K562 (cell line): ENCODE results near the gene SLC2A4RG. TPM values are rescaled to one million over a fixed set of nuclear protein-coding genes. Genes with fewer than 3 reads are reported as not detected.

Experiments
- FOXJ3 ChIP-seq: sonication (generic); formaldehyde crosslinking; IDR thresholded peaks from 2 replicates; pipeline ENCODE4 v1.4.0; 2020; ENCODE audit warnings: mild to moderate bottlenecking, missing genetic modification reagents
- KLF16 ChIP-seq: IDR thresholded peaks from 2 replicates; pipeline ENCODE4 v1.6.1; 2016; ENCODE audit warnings: antibody characterized with exemption
- NCOA6 ChIP-seq: fragments of 450-650 bp; IDR thresholded peaks from 2 replicates; pipeline ENCODE4 v1.6.1; 2017; ENCODE audit warnings: mild to moderate bottlenecking
- PKNOX1 ChIP-seq: fragments of 450-650 bp; IDR thresholded peaks from 2 replicates; pipeline ENCODE4 v1.6.1; 2016
- REST ChIP-seq, 2 experiments: fragments of 450-650 bp; formaldehyde crosslinking in 1 of 2; IDR thresholded peaks; 2 replicates each; pipeline versions ENCODE4 v1.4.0 to v1.6.1; 2014 to 2020; ENCODE audit warnings: mild to moderate bottlenecking in 2 of 2, borderline replicate concordance in 1 of 2, low read depth in 1 of 2
- ZFP30 ChIP-seq: fragments of 250-450 bp; sonication (Bioruptor Pico); IDR thresholded peaks from 2 replicates; pipeline ENCODE4 v1.8.0; 2022; ENCODE audit warnings: moderate library complexity, mild to moderate bottlenecking, inconsistent platforms, borderline replicate concordance
- ZNF239 ChIP-seq: fragments of 250-450 bp; sonication (Bioruptor Pico); IDR thresholded peaks from 2 replicates; pipeline ENCODE4 v1.4.0; 2020; ENCODE audit warnings: mild to moderate bottlenecking
- polyA plus RNA-seq, 8 experiments: library from polyadenylated mRNA; depleted of rRNA in 4 of 8; stranded (reverse) in 5 of 8; unstranded in 3 of 8; fragments of >200 nt; fragmentation: Nextera tagmentation in 2 of 8; fragmentation: Illumina TruSeq in 1 of 8; extraction: Ambion mirVana in 2 of 8; extraction: Trizol in 1 of 8; gene quantifications; 2 replicates each; pipeline versions ENCODE4 v1.2.1 to v1.2.3, GENCODE V29; 2011 to 2014; ENCODE audit warnings: inconsistent platforms in 1 of 8, missing spikeins in 1 of 8
- total RNA-seq, 7 experiments: library from RNA; depleted of rRNA in 6 of 7; stranded (reverse); fragments of >200 nt in 6 of 7; fragmentation: Illumina TruSeq in 2 of 7; extraction: Trizol in 2 of 7; gene quantifications; 2 replicates each; pipeline versions ENCODE4 v1.2.1 to v1.2.3, GENCODE V29; 2011 to 2021; ENCODE audit warnings: low replicate concordance in 1 of 7

The SLC2A4RG gene
- total and polyA plus RNA-seq, 9 of the 15 experiments (the other 6 are each of a cell fraction or from before 2014, with no cell fraction given) = 0.34 to 97.3 (median 26.5) TPM

DNA sequence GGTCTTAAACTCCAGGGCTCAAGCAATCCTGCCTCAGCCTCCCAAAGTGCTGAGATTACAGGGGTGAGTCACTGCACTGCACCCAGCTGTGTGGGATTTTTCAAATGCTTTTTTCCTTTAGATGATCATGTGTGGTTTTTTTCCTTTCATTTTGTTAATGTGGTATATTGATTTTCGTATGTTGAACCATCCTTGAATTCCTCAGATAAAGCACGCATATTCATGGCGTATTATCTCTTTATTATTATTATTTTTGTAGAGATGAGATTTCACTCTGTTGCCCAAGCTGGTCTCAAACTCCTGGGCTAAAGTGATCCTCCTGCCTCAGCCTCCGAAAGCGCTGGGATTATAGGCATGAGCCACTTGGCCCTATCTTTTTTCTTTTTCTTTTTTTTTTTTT lies 24.7 kb upstream of the SLC2A4RG start (continued):
- no peak for TF ChIP-seq REST (IDR thresholded peaks at IDR 0.05; ENCODE audit: borderline replicate concordance)
- TF ChIP-seq REST (CRISPR knock-in tag; IDR thresholded peaks at IDR 0.05; ENCODE audit: low read depth) = no peak
- TF ChIP-seq KLF16 = no peak
- no peak for TF ChIP-seq FOXJ3
- TF ChIP-seq ZNF239 (CRISPR knock-in tag) = no peak
- no peak for TF ChIP-seq PKNOX1
- TF ChIP-seq NCOA6 = no peak
- no peak for TF ChIP-seq ZFP30 (CRISPR knock-in tag)
- TF ChIP-seq, all 486 proteins: peak for 3
